H1 (cell line): Measurements from ENCODE around the gene HIPK1. TPM values are rescaled to one million over a fixed set of nuclear protein-coding genes. Genes with fewer than 3 reads are reported as not detected.

Experiments used
- CTCF ChIP-seq, 3 experiments: IDR thresholded peaks; 1 replicate in 2 of 3; 2 replicates in 1 of 3; pipeline versions ENCODE4 v1.5.1 to v1.6.1; 2011; ENCODE audit warnings: low read length in 3 of 3, mild to moderate bottlenecking in 3 of 3, inconsistent platforms in 2 of 3, low read depth in 1 of 3, moderate library complexity in 1 of 3; ENCODE audit not compliant: insufficient read depth in 1 of 3; ENCODE audit errors: control extremely low read depth in 1 of 3
- JUND ChIP-seq: IDR thresholded peaks from 2 replicates; pipeline ENCODE4 v1.6.1; 2011; ENCODE audit warnings: mild to moderate bottlenecking, improper control_type of control experiment, low read length
- SIN3A ChIP-seq, 2 experiments: IDR thresholded peaks in 1 of 2; conservative IDR thresholded peaks in 1 of 2; 2 replicates each; pipeline ENCODE4 v1.6.1; 2011 to 2012; ENCODE audit warnings: low read length in 2 of 2, improper control_type of control experiment in 1 of 2, low read depth in 1 of 2, mild to moderate bottlenecking in 1 of 2
- ZNF274 ChIP-seq: IDR thresholded peaks from 2 replicates; pipeline ENCODE4 v1.7.0; 2012; ENCODE audit warnings: low read length, borderline replicate concordance; ENCODE audit errors: extremely low read depth
- polyA plus RNA-seq, 7 experiments: library from polyadenylated mRNA; depleted of rRNA in 3 of 7; stranded (reverse) in 5 of 7; unstranded in 2 of 7; fragments of >200 nt in 5 of 7; fragments of 200-250 nt in 2 of 7; gene quantifications; 1 replicate in 5 of 7; 2 replicates in 1 of 7; 4 replicates in 1 of 7; pipeline versions ENCODE4 v1.2.1 to v1.2.3, GENCODE V29; 2011 to 2013; ENCODE audit warnings: missing spikeins in 2 of 7, mixed read lengths in 2 of 7
- total RNA-seq: library from RNA; stranded (reverse); fragmentation: NEBNext Ultra II Directional; extraction: Animal tissue kit (Norgen Biotek cat#: 25700); gene quantifications from 2 replicates; pipeline ENCODE4 v1.2.1, GENCODE V29; 2021

The HIPK1 gene
- total and polyA plus RNA-seq, 2 of the 8 experiments (the other 6 are each of a cell fraction or from before 2014, with no cell fraction given), result 46.2 to 64.3 TPM

- TF ChIP-seq CTCF (IDR thresholded peaks at IDR 0.05; ENCODE audit: control extremely low read depth in 1 of 3, insufficient read depth in 1 of 3, low read depth in 1 of 3, low read length in 3 of 3) (no peak), ZNF274 (no peak), SIN3A (conservative IDR thresholded peaks at IDR 0.05 in 1 of 2, IDR thresholded peaks at IDR 0.05 in 1 of 2; ENCODE audit: low read depth in 1 of 2, low read length in 2 of 2) (no peak), JUND (no peak)
Measured at GRCh38 chr1:113942527-113942926, 13.4 kb downstream of the HIPK1 start (continued).
